Fibroblast of lung (primary cell): ENCODE results near the gene FBN1. TPM values are rescaled to one million over a fixed set of nuclear protein-coding genes. Genes with fewer than 3 reads are reported as not detected.

Experiments
- DNase-seq, 2 donors: peaks; one replicate each; pipeline versions ENCODE4 v3.0.0 to v3.0.0-alpha.2; 2010; ENCODE audit warnings: low read depth in 2 of 2
- H2AFZ ChIP-seq: 2 replicates; pipeline ENCODE4 v1.5.1; 2012; ENCODE audit warnings: low read length, control low read depth, inconsistent platforms
- H3K27ac ChIP-seq: 2 replicates; pipeline ENCODE4 v1.5.1; 2011; ENCODE audit warnings: low read length, control low read depth; ENCODE audit not compliant: insufficient read depth
- H3K27me3 ChIP-seq: 2 replicates; pipeline ENCODE4 v1.5.1; 2011; ENCODE audit warnings: mild to moderate bottlenecking, low read length; ENCODE audit not compliant: control insufficient read depth, insufficient read depth
- H3K36me3 ChIP-seq: 2 replicates; pipeline ENCODE4 v1.5.1; 2011; ENCODE audit warnings: low read length; ENCODE audit not compliant: control insufficient read depth, insufficient read depth
- H3K4me1 ChIP-seq: 2 replicates; pipeline ENCODE4 v1.5.1; 2011; ENCODE audit warnings: low read length; ENCODE audit not compliant: control insufficient read depth, insufficient read depth; ENCODE audit errors: extremely low read depth
- H3K4me2 ChIP-seq: 2 replicates; pipeline ENCODE4 v1.5.1; 2011; ENCODE audit warnings: low read length, control low read depth; ENCODE audit not compliant: insufficient read depth; ENCODE audit errors: extremely low read depth
- H3K4me3 ChIP-seq, 4 experiments: fragments of 200-600 bp in 1 of 4; sonication (generic) in 1 of 4; replicated peaks in 1 of 4; 2 replicates each; pipeline ENCODE4 v1.5.1; 2011 to 2016; ENCODE audit warnings: low read length in 4 of 4, low read depth in 3 of 4, mild to moderate bottlenecking in 3 of 4, control low read depth in 2 of 4, inconsistent platforms in 1 of 4, mixed read lengths in 1 of 4; ENCODE audit not compliant: insufficient read depth in 1 of 4; ENCODE audit errors: control extremely low read depth in 1 of 4
- H3K79me2 ChIP-seq: 2 replicates; pipeline ENCODE4 v1.5.1; 2012; ENCODE audit warnings: mild to moderate bottlenecking, low read length, inconsistent platforms; ENCODE audit not compliant: control insufficient read depth, insufficient read depth
- H3K9ac ChIP-seq: 2 replicates; pipeline ENCODE4 v1.5.1; 2011; ENCODE audit warnings: mild to moderate bottlenecking, low read length, control low read depth; ENCODE audit not compliant: insufficient read depth
- H3K9me3 ChIP-seq: 2 replicates; pipeline ENCODE4 v1.5.1; 2012; ENCODE audit warnings: low read depth, low read length; ENCODE audit not compliant: control insufficient read depth, insufficient read depth
- H4K20me1 ChIP-seq: 2 replicates; pipeline ENCODE4 v1.5.1; 2011; ENCODE audit warnings: low read length; ENCODE audit not compliant: control insufficient read depth, insufficient read depth; ENCODE audit errors: extremely low read depth
- CTCF ChIP-seq, 2 donors: IDR thresholded peaks in 1 of 2; conservative IDR thresholded peaks in 1 of 2; 1 replicate in 1 of 2; 2 replicates in 1 of 2; pipeline ENCODE4 v1.5.1; 2011 to 2012; ENCODE audit warnings: low read length in 2 of 2, control low read depth in 1 of 2, inconsistent platforms in 1 of 2, low read depth in 1 of 2, mild to moderate bottlenecking in 1 of 2
- EZH2 ChIP-seq: IDR thresholded peaks from 2 replicates; pipeline ENCODE4 v1.5.1; 2012; ENCODE audit warnings: low read length, control low read depth, mild to moderate bottlenecking; ENCODE audit errors: missing control alignments
- polyA plus RNA-seq, 2 donors: library from polyadenylated mRNA; depleted of rRNA in 1 of 2; stranded (reverse) in 1 of 2; unstranded in 1 of 2; fragments of >200 nt; gene quantifications; 2 replicates each; pipeline ENCODE4 v1.2.1, GENCODE V29; 2011 to 2012; ENCODE audit warnings: missing spikeins in 1 of 2
- total RNA-seq: library from RNA; depleted of rRNA; stranded (reverse); fragments of >200 nt; gene quantifications from 2 replicates; pipeline ENCODE4 v1.2.1, GENCODE V29; 2014

The FBN1 gene
- total and polyA plus RNA-seq, 2 donors (not counting 1 experiment from before 2014, with no cell fraction given), result 368 to 446 TPM

- Histone ChIP-seq H3K79me2 (no peaks in the 10 kb centered on the region), H3K4me2 (peak overlapping the region; percentile 53), H3K9ac (no peak overlapping the region), H3K4me1 (peaks cover 19% of the 10 kb centered on the region), H3K27ac (peak overlapping the region; percentile 42), H3K36me3 (peaks cover 15% of the 10 kb centered on the region), H2AFZ (no peak overlapping the region), H4K20me1 (no peaks in the 10 kb centered on the region), H3K4me3 (no peak overlapping the region), H3K9me3 (no peaks in the 10 kb centered on the region), H3K27me3 (no peaks in the 10 kb centered on the region)
- peak in 1 of 2 donors; percentile 81 for DNase-seq
- TF ChIP-seq CTCF (conservative IDR thresholded peaks at IDR 0.05 in 1 of 2, IDR thresholded peaks at IDR 0.05 in 1 of 2; ENCODE audit: low read depth in 1 of 2, low read length in 2 of 2) (no peak), EZH2 (no peak)
Observed at GRCh38 chr15:48411971-48412591, 233.4 kb downstream of the FBN1 start.

- H3K4me2 ChIP-seq, result no peak overlapping the region
- H4K20me1 ChIP-seq, result no peaks in the 10 kb centered on the region
- H3K4me1 ChIP-seq, result peaks cover 16% of the 10 kb centered on the region
- no peaks in the 10 kb centered on the region for H3K27me3 ChIP-seq
- H3K4me3 ChIP-seq, result no peak overlapping the region
- H2AFZ ChIP-seq, result no peak overlapping the region
- H3K9ac ChIP-seq, result no peak overlapping the region
- no peak overlapping the region for H3K27ac ChIP-seq
- TF ChIP-seq CTCF (conservative IDR thresholded peaks at IDR 0.05 in 1 of 2, IDR thresholded peaks at IDR 0.05 in 1 of 2; ENCODE audit: low read depth in 1 of 2, low read length in 2 of 2) (no peak), EZH2 (no peak)
- peaks cover 11% of the 10 kb centered on the region for H3K36me3 ChIP-seq
- DNase-seq, result no peak
- H3K79me2 ChIP-seq, result no peaks in the 10 kb centered on the region
- no peaks in the 10 kb centered on the region for H3K9me3 ChIP-seq
Observed at GRCh38 chr15:48409623-48410022, 235.9 kb downstream of the FBN1 start.

DNA sequence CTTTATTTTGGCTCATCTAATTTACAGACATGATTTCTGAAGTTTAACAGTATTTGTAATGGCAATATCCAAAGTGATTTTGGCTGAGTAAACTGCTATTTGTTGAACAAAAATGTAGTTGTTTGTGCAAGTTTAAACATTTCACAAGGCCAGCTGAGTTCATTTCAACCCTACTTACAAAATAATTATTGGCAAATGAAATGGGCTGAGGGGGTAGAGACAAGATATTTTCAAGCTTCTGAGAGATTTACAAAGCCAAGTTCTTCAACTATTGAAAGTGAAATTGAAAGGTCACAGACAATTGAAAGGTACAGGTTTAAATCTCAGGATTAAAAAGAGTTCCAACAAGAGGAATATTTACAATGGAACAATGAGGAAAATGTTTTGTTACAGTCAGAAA, 237.2 kb downstream of the FBN1 start:
- no peaks in the 10 kb centered on the region for H3K27me3 ChIP-seq
- H3K4me1 ChIP-seq, result peaks cover 12% of the 10 kb centered on the region
- no peaks in the 10 kb centered on the region for H4K20me1 ChIP-seq
- H3K36me3 ChIP-seq, result peaks cover 11% of the 10 kb centered on the region
- no peak overlapping the region for H2AFZ ChIP-seq
- H3K27ac ChIP-seq, result no peak overlapping the region
- DNase-seq, result no peak
- H3K4me2 ChIP-seq, result no peak overlapping the region
- TF ChIP-seq EZH2 (no peak), CTCF (conservative IDR thresholded peaks at IDR 0.05 in 1 of 2, IDR thresholded peaks at IDR 0.05 in 1 of 2; ENCODE audit: low read depth in 1 of 2, low read length in 2 of 2) (no peak)
- H3K4me3 ChIP-seq, result no peak overlapping the region
- no peaks in the 10 kb centered on the region for H3K79me2 ChIP-seq
- H3K9me3 ChIP-seq, result no peaks in the 10 kb centered on the region
- H3K9ac ChIP-seq, result no peak overlapping the region
